OCI-LY3 (cell line): ENCODE measurements around the gene ISLR.

ENCODE experiments used
- H2AFZ ChIP-seq: fragments of 200-600, 300-600 bp; shearing (Covaris generic); 2 replicates; pipeline ENCODE4 v1.6.0; 2014; ENCODE audit warnings: antibody characterized with exemption, low read depth, low read length
- H3K27ac ChIP-seq: fragments of 200-600, 300-600 bp; sonication (generic); 2 replicates; pipeline ENCODE4 v1.5.1; 2014; ENCODE audit warnings: mild to moderate bottlenecking, low read length, moderate library complexity, mixed read lengths
- H3K27me3 ChIP-seq: fragments of 200-600, 300-600 bp; sonication (generic); 2 replicates; pipeline ENCODE4 v1.6.1; 2014; ENCODE audit warnings: low read depth, low read length, mixed read lengths
- H3K36me3 ChIP-seq: fragments of 200-600, 300-600 bp; sonication (generic); replicated peaks from 2 replicates; pipeline ENCODE3; 2014; ENCODE audit warnings: low read depth, low read length, mixed read lengths
- H3K4me1 ChIP-seq: fragments of 300-600, 200-600 bp; sonication (generic); 2 replicates; pipeline ENCODE4 v1.6.1; 2014; ENCODE audit warnings: low read length, mixed read lengths
- H3K4me2 ChIP-seq: fragments of 200-600, 300-600 bp; sonication (generic); 2 replicates; pipeline ENCODE4 v1.6.1; 2014; ENCODE audit warnings: low read length, mixed read lengths
- H3K4me3 ChIP-seq: fragments of 300-600, 200-600 bp; sonication (generic); 2 replicates; pipeline ENCODE4 v1.5.1; 2014; ENCODE audit warnings: antibody characterized with exemption, mild to moderate bottlenecking, low read length, moderate library complexity
- H3K79me2 ChIP-seq: fragments of 300-600, 200-600 bp; shearing (Covaris generic); 2 replicates; pipeline ENCODE4 v1.6.1; 2014; ENCODE audit warnings: mild to moderate bottlenecking, low read length, mixed read lengths
- H3K9ac ChIP-seq: fragments of 300-600, 200-600 bp; shearing (Covaris generic); 2 replicates; pipeline ENCODE4 v1.6.0; 2014; ENCODE audit warnings: mild to moderate bottlenecking, low read length, moderate library complexity
- H3K9me3 ChIP-seq: fragments of 200-600, 300-600 bp; shearing (Covaris generic); 2 replicates; pipeline ENCODE4 v1.6.1; 2014; ENCODE audit warnings: low read length, mixed read lengths; ENCODE audit not compliant: insufficient read depth
- H4K20me1 ChIP-seq: fragments of 200-600, 300-600 bp; sonication (generic); 2 replicates; pipeline ENCODE4 v1.6.1; 2016; ENCODE audit warnings: low read length, mixed read lengths; ENCODE audit not compliant: insufficient read depth
- EZH2phosphoT487 ChIP-seq: fragments of 200-600 bp; shearing (Covaris generic); IDR thresholded peaks from 2 replicates; pipeline ENCODE4 v1.6.1; 2018; ENCODE audit warnings: antibody characterized with exemption, mixed run types, low read depth
- TF ChIP-seq, protein P1 (sequence below): fragments of 200-600, 300-600 bp; sonication (generic); IDR thresholded peaks from 2 replicates; pipeline ENCODE4 v1.5.1; 2014; ENCODE audit warnings: antibody characterized with exemption, low read length, low read depth

ISLR gene

DNA sequence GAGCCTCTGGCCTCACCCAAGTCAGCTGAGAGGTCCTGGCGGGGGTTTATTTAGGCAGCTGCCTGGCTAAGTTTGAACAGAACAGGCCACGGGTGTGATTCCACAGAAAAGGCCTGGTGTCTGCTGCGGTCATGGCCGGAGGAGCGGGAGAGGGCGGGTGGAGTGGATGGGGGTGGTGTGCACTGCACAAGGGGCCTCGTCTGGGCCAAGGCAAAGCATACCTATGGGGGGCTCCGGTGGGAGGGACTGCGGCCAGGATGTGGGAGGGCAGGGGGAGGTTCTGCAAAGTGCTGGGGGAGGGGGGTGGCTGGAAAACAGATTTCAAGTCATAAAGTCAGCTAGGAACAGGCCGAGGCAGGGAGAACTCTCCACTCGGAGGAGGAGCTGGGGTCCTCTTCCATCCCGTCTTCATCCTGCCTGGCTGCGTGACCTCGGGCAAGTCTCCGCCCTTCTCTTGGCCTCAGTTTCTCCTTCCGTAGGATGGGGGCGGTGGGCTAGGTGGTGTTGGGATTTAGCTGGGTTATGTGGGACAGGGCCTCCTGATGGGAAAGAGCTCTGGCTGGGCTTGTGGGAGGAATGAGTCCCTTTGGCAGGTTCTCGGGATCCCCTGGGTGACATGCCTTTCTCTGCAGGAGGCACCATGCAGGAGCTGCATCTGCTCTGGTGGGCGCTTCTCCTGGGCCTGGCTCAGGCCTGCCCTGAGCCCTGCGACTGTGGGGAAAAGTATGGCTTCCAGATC lies 878 bp downstream of the ISLR start:
- H2AFZ ChIP-seq = no peak overlapping the region
- H3K36me3 ChIP-seq = no peaks in the 10 kb centered on the region
- peaks cover 8% of the 10 kb centered on the region for H3K27me3 ChIP-seq
- H3K9ac ChIP-seq = no peak overlapping the region
- H3K4me1 ChIP-seq = no peaks in the 10 kb centered on the region
- H3K79me2 ChIP-seq = no peaks in the 10 kb centered on the region
- H4K20me1 ChIP-seq = no peaks in the 10 kb centered on the region
- no peak overlapping the region for H3K27ac ChIP-seq
- no peak overlapping the region for H3K4me2 ChIP-seq
- no peaks in the 10 kb centered on the region for H3K9me3 ChIP-seq
- H3K4me3 ChIP-seq = no peak overlapping the region
- no peak for TF ChIP-seq EZH2phosphoT487
- TF ChIP-seq, protein P1, sequence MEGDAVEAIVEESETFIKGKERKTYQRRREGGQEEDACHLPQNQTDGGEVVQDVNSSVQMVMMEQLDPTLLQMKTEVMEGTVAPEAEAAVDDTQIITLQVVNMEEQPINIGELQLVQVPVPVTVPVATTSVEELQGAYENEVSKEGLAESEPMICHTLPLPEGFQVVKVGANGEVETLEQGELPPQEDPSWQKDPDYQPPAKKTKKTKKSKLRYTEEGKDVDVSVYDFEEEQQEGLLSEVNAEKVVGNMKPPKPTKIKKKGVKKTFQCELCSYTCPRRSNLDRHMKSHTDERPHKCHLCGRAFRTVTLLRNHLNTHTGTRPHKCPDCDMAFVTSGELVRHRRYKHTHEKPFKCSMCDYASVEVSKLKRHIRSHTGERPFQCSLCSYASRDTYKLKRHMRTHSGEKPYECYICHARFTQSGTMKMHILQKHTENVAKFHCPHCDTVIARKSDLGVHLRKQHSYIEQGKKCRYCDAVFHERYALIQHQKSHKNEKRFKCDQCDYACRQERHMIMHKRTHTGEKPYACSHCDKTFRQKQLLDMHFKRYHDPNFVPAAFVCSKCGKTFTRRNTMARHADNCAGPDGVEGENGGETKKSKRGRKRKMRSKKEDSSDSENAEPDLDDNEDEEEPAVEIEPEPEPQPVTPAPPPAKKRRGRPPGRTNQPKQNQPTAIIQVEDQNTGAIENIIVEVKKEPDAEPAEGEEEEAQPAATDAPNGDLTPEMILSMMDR = no peak

DNA sequence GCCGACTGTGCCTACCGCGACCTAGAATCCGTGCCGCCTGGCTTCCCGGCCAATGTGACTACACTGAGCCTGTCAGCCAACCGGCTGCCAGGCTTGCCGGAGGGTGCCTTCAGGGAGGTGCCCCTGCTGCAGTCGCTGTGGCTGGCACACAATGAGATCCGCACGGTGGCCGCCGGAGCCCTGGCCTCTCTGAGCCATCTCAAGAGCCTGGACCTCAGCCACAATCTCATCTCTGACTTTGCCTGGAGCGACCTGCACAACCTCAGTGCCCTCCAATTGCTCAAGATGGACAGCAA lies 1.4 kb downstream of the ISLR start:
- Histone ChIP-seq H3K4me2 (no peak overlapping the region), H3K36me3 (no peaks in the 10 kb centered on the region), H2AFZ (no peak overlapping the region), H3K9ac (no peak overlapping the region), H3K27ac (no peak overlapping the region), H3K27me3 (peaks cover 8% of the 10 kb centered on the region), H3K9me3 (no peaks in the 10 kb centered on the region), H4K20me1 (no peaks in the 10 kb centered on the region), H3K4me1 (peaks cover 2% of the 10 kb centered on the region; the same call in 1 of the 2 replicates), H3K79me2 (no peaks in the 10 kb centered on the region), H3K4me3 (no peak overlapping the region)
- TF ChIP-seq EZH2phosphoT487 = no peak

DNA sequence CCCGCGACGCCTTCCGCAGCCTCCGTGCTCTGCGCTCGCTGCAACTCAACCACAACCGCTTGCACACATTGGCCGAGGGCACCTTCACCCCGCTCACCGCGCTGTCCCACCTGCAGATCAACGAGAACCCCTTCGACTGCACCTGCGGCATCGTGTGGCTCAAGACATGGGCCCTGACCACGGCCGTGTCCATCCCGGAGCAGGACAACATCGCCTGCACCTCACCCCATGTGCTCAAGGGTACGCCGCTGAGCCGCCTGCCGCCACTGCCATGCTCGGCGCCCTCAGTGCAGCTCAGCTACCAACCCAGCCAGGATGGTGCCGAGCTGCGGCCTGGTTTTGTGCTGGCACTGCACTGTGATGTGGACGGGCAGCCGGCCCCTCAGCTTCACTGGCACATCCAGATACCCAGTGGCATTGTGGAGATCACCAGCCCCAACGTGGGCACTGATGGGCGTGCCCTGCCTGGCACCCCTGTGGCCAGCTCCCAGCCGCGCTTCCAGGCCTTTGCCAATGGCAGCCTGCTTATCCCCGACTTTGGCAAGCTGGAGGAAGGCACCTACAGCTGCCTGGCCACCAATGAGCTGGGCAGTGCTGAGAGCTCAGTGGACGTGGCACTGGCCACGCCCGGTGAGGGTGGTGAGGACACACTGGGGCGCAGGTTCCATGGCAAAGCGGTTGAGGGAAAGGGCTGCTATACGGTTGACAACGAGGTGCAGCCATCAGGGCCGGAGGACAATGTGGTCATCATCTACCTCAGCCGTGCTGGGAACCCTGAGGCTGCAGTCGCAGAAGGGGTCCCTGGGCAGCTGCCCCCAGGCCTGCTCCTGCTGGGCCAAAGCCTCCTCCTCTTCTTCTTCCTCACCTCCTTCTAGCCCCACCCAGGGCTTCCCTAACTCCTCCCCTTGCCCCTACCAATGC lies 2.0 kb downstream of the ISLR start:
- Histone ChIP-seq H3K9me3 (no peaks in the 10 kb centered on the region), H2AFZ (no peak overlapping the region), H3K4me3 (no peak overlapping the region), H3K4me2 (no peak overlapping the region), H3K36me3 (no peaks in the 10 kb centered on the region), H3K27ac (no peak overlapping the region), H3K79me2 (no peaks in the 10 kb centered on the region), H3K9ac (no peak overlapping the region), H3K4me1 (peaks cover 8% of the 10 kb centered on the region), H3K27me3 (peaks cover 8% of the 10 kb centered on the region), H4K20me1 (no peaks in the 10 kb centered on the region)
- TF ChIP-seq, protein P1 = no peak
- no peak for TF ChIP-seq EZH2phosphoT487

DNA sequence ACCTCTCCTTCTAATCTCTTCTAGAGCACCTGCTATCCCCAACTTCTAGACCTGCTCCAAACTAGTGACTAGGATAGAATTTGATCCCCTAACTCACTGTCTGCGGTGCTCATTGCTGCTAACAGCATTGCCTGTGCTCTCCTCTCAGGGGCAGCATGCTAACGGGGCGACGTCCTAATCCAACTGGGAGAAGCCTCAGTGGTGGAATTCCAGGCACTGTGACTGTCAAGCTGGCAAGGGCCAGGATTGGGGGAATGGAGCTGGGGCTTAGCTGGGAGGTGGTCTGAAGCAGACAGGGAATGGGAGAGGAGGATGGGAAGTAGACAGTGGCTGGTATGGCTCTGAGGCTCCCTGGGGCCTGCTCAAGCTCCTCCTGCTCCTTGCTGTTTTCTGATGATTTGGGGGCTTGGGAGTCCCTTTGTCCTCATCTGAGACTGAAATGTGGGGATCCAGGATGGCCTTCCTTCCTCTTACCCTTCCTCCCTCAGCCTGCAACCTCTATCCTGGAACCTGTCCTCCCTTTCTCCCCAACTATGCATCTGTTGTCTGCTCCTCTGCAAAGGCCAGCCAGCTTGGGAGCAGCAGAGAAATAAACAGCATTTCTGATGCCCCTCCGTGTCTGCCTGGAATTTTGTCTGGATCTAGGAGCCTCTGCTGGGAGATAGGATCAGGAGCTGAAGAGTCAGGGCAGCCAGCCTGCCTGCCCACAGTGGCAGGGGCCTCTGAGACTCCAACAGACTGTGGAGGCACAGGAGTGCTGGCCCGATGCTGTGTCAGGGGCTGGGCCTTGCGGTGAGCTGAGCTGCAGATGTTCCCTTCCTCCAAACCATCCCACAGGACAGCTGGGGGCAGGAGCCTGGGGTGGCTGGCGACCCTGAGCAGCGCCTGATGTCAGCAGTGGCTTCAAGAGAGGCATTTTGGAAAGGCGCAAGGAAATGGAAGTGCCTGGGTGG lies 3.0 kb downstream of the ISLR start:
- Histone ChIP-seq H3K9me3 (no peaks in the 10 kb centered on the region), H3K4me3 (no peak overlapping the region), H3K36me3 (no peaks in the 10 kb centered on the region), H3K27me3 (peaks cover 8% of the 10 kb centered on the region), H3K4me2 (no peak overlapping the region), H3K9ac (no peak overlapping the region), H3K27ac (no peak overlapping the region), H3K4me1 (peaks cover 16% of the 10 kb centered on the region), H3K79me2 (no peaks in the 10 kb centered on the region), H2AFZ (no peak overlapping the region), H4K20me1 (no peaks in the 10 kb centered on the region)
- TF ChIP-seq EZH2phosphoT487 = no peak
- TF ChIP-seq, protein P1 = no peak
